Activated gamma-delta T cell treated with anti-CD3 and anti-CD28 coated beads, Interleukin-2, amount 50 U/mL, for 16 hours (primary cell): ENCODE data around the gene COA7.
"Not testable (repeated sequence)": the region's sequence is repeated elsewhere in the genome, so short reads cannot be mapped to it uniquely, and the experiment has no call there.

Experiments used
- DNase-seq: peaks from one replicate; pipeline ENCODE4 v3.0.0-alpha.2; 2020; ENCODE audit warnings: low read depth

The COA7 gene

DNA sequence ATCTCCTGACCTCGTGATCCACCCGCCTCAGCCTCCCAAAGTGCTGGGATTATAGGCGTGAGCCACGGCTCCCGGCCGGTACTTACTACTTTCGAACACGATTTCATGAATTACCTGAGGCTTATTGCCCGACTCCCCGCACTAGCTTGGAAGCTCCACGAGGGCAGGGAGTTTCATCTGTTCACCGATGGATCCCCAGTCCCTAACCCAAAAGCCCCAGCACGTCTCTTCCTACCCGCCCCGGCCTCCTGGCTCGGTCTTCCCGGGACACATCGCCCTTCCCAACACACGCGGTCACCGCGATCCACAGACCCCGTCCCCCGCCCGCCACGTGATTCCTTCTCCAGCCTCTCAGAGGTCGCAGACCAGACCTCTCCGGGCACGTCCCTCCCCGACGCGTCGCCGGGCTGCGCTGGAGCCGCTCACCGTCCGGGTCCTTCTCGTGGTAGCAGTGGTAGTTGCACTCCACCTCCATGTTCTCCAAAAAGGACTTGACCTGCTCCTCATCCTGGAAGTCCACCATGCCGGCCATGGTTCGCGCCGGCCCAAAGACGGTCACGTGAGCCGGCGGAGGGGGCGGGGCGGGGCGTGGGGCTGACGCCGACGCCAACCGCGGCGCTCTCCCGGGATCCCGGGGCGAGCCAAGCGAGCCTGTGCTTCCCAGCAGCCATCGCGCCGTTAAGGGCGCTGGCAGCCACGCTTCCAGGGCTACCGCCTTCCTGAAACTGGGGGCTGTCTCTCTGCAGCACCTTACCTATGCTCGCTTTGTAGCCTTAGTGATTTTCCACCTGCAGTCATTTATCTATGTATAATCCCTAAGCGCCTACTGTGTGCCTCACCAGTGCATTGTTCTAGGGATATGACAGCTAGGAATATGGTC, at the start of gene COA7:
Gene COA7 (minus strand): TSS at position 553 of the 880 bp plus-strand sequence. CDS start 21 bp downstream, at position 532.
- peak; percentile 40 for DNase-seq

DNA sequence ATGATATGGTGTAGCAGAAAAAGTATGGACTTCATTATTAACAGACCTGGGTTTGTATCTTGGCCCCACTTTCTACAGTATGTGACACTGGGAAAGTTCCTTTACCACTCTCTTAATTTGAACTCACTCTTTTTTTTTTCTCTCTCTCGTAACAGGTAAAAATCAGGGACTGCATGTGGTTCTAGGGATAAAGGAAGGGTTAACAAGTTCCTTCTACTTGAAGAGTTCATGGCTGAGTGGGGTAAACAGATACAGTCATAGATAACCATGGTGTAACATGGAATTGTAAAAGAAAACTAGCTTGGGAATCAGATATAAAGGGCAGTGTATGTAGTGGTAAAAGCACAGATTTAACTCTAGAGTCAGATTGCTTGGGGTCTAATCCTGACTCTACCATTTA, 49.3 kb upstream of the COA7 start:
- DNase-seq: no peak

DNA sequence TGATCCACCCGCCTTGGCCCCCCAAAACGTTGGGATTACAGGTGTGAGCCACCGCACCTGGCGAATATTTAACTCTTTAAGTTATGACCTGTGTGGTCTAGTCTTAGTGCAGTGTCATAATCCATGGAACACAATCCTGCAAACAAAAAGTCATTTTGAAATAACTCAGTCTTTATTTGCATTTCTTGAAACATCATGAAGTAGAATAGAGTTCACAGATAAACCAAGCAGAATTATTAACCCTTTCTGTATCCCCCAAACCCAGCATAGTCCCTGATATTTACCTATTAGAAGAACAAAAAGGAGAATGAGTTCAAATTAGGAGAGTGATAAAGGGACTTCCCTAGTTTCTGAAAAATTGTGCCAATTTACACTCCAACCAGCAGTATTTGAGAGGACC, 48.0 kb upstream of the COA7 start:
- no peak for DNase-seq

DNA sequence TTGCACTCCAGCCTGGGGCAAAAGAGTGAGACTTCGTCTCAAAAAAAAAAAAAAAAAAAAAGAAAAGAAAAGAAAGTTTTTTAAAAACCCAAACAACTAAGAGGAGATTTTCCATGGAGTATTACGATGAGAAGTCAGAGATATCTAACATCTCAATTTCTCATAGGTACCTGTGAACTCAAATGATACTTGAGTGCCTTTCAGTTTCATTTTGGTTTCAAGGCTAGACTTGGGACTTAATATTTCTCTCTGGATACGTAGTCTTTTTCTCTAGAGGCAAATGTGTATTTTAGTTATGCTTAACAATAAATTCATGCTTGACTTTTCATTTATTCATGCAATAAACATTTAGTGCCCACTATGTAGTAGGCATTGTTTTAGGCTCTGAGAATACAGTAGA, 43.1 kb upstream of the COA7 start:
- no peak for DNase-seq

DNA sequence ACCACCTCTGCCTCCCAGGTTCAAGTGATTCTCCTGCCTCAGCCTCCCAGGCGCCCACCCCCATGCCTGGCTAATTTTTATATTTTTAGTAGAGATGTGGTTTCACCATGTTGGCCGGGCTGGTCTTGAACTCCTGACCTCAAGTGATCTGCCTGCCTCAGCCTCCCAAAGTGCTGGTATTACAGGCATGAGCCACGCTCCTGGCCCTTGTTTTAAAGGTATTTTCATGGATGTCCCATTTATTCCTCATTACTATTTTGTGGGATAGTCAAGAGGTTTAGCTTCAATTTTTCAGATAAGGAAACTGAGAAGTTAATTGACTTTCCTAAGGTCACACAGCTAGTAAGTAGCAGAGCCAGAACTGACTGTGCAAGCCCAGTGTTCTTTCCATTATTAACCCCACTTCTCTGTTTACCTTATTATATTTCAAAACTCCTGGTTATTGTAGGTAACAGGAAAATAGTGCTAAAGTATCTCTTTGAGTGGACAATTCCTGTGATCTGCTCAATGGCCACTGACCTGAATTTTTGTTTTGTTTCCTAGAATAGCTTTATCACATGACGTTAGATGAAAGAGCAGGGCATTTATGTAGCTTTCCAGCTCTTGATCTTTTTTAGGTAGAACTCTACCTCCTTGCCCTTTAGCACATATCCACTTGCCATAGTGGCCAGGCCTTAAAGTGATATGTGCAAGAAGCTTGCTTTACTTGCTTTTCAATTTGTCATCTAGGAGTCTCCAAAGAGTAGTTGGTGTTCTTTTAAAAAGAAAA, 41.7 kb upstream of the COA7 start:
- DNase-seq: no peak

DNA sequence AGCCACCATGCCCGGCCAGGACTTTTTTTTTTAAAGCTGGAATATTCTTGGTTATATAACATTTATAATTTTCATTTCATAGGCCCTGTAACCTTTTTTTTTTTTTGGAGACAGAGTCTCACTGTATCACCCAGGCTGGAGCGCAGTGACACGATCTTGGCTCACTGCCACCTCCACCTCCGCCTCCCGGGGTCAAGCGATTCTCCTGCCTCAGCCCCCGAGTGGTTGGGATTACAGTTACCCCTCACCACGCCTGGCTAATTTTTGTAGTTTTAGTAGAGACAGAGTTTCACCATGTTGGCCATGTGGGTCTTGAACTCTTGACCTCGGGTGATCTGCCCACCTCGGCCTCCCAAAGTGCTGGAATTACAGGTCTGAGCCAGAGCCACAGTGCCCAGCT, 40.7 kb upstream of the COA7 start:
- no peak for DNase-seq

DNA sequence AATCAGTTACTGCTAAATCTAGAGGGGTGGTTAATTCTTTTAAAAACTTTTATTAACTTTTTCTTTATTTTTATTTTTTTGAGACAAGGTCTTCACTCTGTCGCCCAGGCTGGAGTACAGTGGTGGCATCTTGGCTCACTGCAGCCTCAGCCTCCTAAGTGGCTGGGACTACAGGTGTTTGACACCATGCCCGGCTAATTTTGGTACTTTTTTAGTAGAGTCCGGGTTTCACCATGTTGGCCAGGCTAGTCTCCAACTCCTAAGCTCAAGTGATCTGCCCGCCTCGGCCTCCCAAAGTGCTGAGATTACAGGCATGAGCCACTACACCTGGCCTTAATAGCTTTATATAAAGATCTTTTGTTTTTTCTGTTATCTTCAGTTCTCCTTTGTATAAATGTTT, 40.0 kb upstream of the COA7 start:
- no peak for DNase-seq

DNA sequence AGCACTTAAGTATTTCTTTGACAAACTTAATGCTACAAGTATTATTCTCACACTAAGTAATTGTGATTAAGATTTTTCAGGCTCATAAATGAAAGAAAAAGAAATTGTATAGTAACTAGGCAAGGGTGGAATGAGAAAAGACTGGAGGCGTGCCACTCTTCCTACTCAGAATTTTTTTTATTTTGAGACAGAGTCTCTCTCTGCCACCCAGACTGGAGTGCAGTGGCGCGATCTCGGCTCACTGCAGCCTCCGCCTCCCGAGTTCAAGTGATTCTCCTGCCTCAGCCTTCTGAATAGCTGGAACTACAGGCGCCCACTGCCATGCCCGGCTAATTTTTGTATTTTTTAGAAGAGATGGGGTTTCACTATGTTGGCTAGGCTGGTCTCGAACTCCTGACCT, 37.2 kb upstream of the COA7 start:
- not testable (repeated sequence) for DNase-seq

DNA sequence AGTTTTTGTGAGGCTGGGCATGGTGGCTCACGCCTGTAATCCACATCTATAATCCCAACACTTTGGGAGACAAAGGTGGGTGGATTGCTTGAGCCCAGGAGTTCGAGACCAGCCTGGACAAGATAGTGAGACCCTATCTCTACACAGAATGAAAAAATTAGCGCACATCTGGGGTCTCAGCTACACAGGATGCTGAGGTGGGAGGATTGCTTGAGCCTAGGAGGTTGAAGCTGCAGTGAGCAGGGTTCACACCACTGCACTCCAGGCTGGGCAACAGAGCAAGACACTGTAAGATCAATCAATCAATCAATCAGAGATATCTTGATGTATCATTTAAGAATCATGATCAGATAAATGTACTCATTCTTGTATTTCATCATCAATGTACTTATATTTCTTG, 35.2 kb upstream of the COA7 start:
- DNase-seq: no peak

DNA sequence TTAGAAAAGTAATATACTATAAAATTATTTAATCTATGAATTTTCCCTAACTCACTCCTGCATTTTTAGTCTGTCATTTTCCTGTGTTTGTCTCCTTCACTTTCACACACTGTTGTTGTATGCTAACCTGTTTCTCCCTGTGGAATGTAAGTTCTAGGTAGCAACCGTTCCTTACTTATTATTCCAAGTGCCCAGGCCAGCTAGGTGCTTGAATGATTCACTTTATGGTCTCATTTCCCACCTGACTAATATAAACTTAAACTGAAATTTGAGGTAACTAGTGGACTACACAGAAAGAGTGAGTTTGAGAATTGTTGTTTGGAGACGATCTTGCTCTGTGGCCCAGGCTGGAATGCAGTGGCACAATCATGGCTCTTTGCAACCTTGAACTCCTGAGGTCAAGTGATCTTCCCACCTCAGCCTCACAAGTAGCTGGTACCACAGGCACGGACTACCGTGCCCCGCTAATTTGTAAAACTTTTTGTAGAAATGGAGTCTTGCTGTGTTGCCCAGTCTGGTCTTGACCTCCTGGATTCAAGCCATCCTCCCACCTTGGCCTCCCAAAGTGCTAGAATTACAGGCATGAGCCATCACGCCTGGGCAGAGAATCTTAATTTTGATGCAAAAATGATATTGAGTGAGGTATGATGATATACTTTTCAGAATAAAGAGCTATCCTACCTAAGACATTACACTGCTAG, 30.0 kb upstream of the COA7 start:
- no peak for DNase-seq

DNA sequence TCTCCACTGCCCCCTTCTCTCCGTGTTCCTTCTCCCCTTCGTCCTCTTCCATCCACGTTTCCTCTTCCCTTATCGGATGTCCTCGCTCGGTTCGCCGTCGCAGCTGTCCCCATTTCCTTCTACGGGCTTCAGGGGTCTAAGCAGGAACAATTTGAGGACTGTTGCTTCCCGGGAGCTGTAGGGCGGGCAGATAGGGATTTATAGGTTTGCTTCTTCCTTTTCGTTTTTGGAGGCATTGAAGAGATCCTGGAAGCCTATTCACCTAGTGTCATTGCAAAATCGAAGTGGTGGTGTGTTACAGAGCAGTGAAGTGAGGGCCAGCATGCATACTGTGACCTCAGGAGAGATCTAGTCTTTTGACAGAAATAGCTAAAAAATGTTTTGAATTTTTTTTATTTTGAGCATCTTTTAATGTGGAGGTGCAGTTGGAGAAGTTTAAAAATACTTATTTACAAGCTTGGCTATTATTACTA, 29.0 kb upstream of the COA7 start:
- no peak for DNase-seq

DNA sequence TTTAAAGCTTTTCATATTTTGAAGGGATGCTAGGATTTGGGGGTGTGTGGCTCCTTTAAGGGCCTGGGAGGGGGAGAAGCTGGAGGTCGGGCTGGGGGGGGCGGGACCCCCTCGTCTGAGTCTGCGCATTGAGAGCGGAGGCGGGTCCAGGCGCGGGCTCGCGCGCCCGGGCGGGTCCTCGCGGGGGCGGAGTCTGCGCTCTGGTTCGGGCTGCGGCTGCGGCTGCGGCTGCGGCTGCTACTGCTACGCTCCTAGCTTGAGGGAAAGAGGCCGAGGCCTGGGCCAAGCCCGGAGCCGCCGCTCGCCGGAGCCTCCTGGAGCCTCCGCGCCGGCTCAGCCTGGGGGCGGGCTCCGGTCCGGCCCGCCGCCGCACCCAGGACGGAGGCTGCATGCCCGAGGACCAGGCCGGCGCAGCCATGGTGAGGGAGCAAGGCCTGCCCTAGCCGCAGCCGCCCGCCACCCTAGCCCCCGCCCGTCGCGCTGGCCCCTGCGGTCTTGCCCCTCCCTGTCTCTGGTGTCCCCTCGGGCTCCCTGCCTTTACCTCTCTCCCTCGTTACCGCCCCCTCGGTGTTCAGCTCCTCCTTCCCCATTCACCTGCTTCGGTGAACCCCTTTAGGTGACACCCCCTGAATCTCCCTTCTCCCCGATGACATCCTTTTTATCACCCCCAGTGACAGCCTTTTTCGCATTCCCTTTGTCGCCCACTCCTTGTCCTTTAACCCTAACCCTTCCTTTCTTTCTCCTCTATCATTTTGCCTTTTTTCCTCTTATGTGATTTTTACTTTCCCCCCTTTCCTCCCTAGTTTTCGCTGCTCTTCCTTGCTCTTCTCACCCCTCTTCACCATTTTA, 28.3 kb upstream of the COA7 start, which contains the start of gene ZYG11B:
Gene ZYG11B (plus strand): TSS at position 189 of the 849 bp plus-strand sequence. CDS start 201 bp downstream, at position 390.
- DNase-seq: peak; percentile 83

DNA sequence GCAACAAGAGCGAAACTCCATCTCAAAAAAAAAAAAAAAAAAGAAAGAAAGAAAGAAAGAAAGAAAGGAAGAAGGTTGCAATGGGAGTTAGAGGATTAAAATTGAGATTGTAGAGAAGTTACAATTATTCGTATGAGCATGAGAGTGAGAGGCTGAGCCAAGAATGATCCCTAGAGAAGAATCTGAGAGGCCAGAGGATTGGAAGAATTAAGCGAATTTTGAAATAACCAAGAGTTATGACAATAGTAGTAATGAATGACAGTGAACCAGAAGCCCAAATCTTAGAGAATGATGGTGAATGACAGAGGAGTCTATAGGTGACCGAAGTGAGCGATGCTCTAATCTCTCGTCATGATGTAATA, 27.7 kb upstream of the COA7 start:
- no peak for DNase-seq

DNA sequence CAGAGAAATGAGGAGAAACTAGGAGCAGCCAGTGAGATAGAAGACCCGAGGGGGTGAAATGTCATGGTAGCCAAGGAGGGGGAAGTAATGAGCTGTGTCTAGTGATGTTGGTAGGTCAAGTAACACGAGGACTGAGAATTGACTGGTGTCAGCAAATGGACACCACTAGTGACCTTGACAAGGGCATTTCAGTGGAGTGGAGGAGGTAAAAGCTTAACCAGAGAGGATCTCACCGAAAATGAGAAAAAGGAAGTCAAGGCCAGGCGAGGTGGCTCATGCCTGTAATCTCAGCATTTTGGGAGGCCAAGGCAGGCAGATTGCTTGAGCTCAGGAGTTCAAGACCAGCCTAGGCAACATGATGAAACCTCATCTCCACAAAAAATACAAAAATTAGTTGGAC, 25.1 kb upstream of the COA7 start:
- no peak for DNase-seq

DNA sequence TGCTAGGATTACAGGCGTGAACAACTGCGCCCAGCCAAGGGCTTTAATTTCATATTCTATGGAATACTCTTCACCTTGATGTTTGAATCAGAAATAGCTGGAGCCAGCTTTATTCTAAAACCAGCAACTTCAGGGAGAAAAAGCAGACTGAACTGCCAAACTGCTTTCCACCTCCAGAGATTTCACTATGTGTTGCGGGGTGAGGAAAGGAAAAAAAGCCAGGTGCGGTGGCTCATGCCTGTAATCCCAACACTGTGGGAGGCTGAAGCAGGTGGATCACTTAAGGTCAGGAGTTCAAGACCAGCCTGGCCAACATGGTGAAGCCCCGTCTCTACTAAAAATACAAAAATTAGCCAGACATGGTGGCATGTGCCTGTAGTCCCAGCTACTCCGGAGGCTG, 17.1 kb upstream of the COA7 start:
- not testable (repeated sequence) for DNase-seq

DNA sequence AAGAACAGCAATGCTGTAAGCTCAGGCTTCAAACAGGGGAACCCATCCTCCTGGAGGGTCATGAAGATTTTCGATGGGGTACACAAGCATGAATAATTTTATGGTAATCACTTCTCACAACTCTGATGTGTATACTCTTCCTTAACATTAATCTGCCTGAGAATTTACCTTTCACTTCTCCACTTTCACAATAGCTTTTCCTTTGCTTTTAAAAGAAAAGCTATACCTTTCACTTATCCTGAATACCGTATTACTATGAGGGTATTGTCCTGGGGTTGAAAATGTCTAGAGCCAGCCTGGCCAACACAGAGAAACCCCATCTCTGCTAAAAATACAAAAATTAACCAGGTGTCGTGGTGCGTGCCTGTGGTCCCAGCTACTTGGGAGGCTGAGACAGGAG, 15.4 kb upstream of the COA7 start:
- no peak for DNase-seq

DNA sequence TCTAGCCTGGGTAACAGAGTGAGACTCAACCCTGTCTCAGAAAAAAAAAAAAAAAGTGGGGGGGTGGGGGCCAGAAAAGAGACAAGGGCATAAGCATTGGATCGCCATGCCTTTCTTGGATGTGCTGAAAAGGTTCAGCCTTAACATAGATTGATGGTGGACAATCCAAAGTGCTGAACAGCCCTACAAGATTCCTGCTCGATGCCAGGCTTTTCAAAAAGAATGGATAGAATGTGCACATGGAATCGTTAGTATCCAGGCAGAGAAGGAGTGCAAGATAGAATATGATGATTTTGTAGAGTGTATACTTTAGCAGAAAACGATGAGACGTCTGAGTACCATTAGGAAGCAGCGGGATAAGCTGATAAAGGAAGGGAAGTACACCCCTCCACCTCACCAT, 10.9 kb upstream of the COA7 start:
- no peak for DNase-seq

DNA sequence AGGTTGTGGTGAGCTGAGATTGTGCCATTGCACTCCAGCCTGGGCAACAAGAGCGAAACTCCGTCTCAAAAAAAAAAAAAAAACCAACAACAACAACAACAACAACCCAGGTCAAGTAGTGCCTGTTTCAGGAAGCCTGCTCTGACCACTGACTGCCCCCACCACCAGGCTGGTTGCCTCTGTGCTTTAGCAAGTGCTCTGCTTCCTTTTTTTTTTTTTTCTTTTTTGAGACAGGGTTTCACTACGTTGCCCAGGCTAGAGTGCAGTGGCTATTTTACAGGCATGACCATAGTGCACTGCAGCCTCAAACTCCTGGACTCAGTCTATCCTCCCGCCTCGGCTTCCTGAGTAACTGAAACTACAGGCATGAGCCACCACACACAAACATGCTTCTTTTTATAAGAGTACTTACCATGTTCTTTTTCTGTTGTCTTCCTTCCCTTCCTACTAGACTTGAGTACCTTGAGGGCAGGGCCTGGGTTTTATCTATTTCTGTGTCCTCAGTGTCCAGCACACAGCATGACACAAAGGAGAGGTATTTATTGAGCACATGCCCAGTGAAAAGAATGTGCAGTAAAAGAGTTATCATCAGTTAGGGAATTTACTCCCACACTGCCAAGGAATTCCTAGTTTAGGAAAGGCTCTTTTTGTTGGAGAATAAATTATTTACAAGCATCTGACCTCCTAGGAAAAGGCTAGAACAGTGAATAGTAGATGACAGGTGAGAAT, 9.9 kb upstream of the COA7 start:
- DNase-seq: no peak

DNA sequence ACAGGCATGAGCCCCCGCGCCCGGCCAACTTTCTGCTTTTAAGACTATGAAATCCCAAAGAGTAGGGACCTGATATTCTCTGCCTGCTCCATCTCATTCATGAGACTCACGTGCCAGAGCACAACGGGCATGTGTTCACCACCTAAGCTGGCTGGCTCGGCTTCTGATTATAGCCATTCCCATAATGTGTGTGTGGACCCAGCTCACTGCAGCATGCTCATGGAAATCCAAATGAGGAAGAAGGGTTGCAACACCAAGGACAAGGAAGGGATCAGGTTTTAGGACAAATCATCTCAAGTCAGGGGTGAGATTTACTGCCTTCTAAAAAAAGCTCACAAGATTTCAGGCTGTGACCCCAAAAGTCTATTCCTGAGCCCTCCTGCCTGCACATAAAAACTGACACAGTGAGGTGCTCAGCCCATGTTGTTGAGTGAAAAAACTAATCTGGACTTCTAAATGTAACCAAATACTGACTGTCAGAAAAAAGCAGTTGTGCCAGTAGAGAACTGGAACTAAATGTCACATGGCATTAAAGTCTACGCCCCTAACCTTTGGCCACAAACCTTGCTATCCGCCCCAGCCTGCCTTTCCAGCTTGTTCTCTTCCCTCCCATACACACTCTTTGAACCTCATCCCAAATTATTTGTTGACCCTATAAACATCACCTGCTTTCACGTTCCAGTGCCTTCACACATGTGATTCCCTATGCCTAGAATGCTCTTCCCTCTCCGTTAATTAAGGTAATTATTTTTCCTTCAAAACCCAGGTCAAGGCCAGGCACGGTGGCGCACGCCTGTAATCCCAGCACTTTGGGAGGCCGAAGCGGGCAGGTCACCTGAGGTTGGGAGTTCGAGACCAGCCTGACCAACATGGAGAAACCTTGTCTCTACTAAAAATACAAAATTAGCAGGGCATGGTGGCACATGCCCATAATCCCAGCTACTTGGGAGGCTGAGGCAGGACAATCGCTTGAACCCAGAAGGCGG, 9.1 kb upstream of the COA7 start:
- no peak for DNase-seq
